ENCODE results near the gene TMEM185B.
"Not testable (repeated sequence)": the region's sequence is repeated elsewhere in the genome, so short reads cannot be mapped to it uniquely, and the experiment has no call there.

Gene TMEM185B

DNA sequence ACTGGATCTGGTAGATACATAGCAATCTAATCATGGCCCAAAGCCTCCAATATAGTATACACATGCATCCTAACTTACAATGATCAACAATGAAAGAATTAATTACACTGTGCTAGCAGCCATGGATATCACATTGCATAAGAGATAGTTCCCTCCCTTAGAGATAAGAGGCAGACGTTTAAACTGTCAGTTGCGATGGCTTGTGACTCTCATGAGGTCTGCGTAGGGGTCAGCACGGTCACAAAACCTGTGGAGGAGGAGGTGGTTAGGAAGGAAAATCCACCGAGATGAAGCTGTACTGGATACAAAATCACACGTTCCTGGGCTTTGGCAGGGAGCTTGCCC, 28.7 kb upstream of the TMEM185B start:
- no peak for DNase-seq (ENCODE audit: low read depth)

DNA sequence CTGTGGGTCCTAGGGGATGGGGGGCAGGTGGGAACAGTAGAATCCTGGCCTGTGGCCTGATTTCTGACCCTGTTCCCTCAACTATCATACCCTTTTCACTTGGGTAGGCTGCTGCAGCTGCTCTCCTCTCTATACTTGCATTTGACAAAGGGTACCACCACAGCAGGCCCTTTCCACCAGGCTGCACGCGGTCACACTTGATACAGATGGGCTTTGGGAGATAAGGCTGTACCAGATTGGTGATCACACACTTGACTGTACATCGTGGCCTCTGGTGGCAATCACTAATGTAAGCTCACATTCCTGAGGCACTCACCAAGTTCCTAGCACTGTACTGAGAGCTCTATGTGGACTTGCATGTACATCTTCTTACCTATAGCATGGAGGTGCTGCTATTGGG, 27.9 kb upstream of the TMEM185B start:
- DNase-seq (ENCODE audit: low read depth): no peak

DNA sequence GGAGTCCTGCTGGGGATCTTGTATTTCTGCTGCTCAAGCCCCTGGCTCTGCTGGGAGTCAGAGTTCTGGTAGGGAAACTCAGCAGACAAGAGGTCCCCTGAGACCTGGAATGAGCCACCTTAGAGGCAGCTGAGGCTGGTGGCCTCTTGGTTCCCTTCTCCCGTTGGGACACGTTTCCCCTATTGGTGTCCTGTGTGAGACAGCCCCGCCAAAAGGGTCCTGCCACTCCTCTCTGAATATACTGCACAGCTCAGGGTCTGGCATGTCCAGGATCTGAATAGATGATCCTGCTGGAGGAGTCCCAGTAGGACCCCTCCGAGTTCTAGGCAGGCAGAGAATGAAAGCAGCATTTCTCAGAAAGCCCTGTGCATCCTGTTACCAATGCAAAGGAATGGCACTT, 27.4 kb upstream of the TMEM185B start:
- DNase-seq (ENCODE audit: low read depth): no peak

DNA sequence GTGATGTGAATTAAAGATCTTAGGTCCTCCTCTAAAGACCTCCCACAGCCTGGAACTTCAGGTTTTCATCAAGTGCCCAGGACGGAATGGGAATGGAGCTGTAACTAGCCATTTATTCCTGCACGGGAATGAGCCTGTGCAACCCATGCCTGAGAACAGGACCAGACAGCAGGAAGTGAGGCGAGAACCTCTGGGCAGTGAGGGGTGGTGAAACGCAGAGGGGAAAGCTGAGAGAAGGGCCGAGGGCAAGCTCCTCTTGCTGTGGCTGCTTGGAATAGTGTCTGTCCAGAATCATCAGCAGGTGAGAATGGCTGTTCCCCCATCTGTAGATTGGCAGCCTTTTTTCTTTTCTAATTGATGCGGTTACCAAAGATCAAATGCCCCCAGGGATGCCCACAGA, 24.7 kb upstream of the TMEM185B start:
- DNase-seq (ENCODE audit: low read depth): no peak

- no peak for DNase-seq (ENCODE audit: low read depth)
These were observed 23.5 kb upstream of the TMEM185B start for GRCh38 chr2:120246546-120247300.

DNA sequence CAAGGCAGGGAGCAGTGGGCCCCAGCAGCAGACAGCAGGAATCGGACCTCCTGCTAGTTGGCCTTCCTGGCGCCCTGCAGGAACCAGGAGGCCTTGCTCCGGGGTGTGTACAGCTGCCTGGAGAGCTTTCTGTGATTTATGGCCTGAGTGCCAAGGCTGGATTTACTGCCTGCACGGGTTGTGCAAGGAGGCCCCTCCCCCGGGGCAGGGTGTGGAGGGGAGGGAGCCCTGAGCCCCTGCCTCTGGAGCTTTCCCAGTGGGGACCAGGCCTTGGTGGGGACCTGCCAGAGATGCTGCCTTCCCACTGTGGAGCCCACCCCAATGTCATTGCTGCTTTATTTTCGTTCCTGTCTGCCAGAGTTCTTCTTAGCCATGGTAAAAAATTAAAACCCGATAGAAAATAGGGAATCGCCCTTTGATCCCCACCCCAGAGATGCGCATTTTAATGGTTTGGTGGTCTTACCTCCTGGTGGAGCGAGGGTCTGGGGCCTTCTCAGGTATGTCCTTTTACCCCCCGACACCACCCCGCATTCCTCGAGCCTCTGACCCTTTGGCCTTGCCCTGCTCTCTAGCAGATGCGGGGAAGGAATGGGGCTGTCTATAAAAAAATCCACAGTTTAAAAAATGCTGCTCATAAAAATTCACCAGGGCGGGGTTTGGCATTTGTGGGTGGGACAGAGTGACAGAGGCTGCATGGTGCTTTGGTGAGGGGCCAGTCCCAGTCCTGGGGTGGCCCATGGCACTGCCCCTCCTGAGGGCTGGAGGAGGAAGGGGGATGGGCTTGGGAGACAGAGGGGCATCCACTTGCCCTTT, 22.5 kb upstream of the TMEM185B start:
- no peak for DNase-seq (ENCODE audit: low read depth)

GRCh38 chr2:120244656-120245519, 21.7 kb upstream of the TMEM185B start:
- DNase-seq (ENCODE audit: low read depth): no peak

- no peak for DNase-seq (ENCODE audit: low read depth)
These were observed 20.8 kb upstream of the TMEM185B start for GRCh38 chr2:120243875-120244553.

GRCh38 chr2:120243211-120243610, 20.0 kb upstream of the TMEM185B start:
- no peak for DNase-seq (ENCODE audit: low read depth)

- no peak for DNase-seq (ENCODE audit: low read depth)
These were observed 18.5 kb upstream of the TMEM185B start for GRCh38 chr2:120241684-120242083.

DNA sequence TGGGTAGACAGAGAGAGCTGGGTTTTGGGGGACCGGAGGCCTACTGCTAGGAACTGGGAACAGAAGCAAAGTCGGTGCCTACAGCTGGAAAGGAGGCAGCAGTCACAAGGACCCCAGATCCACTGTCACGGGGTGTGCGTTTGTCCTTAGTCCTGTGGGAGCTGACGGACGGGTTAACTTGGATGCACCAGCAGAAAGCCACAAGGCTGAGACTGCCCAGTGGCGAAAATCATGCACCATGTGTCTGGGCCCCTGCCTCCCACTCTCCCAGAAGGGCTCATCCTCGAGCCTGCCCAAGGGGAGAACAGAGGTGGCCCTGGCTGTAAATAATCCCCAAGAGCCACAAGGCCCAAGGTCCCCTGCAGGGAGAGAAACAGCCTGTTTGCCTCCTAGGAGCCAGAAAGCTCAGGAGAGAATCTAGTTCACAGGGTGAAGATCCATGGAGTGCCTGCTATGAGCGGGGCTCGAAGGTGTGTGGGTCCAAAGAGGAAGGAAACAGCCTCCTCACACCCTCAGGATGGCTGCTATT, 17.8 kb upstream of the TMEM185B start:
- no peak for DNase-seq (ENCODE audit: low read depth)

DNA sequence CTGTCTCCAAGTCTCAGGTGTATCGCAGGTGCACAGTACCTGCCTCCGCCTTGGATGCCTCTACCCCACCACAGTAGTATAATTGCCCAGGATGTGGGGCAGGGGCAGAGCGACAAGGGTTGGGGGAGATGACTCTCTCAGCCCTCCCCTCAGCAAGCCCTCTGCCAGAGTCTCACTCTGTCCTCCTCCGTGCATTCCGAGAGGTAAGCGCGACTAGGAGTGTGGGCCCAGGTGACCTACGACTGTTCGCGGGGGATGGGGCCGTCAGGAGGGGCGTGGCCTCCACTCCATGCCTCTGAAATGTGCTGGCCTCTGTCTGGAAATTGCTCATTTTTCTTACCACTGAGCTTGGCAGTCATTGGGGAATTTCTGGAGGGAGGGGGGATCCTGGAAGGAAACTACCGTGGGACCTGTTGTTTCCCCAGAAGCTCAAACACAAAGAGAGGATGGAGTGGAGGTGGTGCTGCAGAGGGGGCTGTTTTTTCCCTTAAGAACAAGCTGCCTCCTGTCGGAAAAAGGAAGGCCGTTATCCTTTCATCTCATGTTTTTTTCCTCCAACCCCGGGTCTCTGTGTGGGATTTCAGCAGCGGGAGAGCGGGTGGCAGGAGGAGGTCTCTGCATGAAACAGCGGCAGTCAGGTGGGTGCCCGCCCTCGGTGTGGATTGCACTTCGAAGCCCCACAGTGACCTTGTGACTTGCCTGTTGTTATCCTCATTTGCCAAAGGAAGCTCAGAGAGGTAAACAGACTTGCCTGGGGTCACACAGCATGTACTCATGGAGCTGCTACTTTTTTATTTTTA, 16.5 kb upstream of the TMEM185B start:
- no peak for DNase-seq (ENCODE audit: low read depth)

- DNase-seq (ENCODE audit: low read depth): peak; percentile 85
These were observed 15.7 kb upstream of the TMEM185B start for GRCh38 chr2:120238728-120239487.

DNA sequence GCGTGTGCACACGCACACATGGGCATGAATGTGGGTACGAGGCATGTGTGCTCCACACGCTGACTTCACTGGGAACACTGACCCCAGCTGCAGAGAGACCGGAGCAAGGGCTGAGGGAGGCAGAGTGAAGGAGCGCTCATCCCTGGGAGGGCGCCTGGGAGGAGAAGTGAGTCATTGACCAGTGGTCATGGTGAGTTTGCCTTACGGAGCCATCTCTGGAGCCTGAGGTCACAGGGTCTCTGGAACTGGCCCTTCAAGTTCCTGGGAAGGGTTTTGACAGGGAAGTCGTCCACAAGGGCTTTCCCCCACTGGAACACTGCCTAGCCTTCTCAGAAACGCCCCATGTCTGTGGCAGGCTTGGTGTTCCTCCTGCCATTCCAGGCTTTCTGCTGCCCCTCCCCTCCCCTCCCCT, 14.3 kb upstream of the TMEM185B start:
- peak; percentile 74 for DNase-seq (ENCODE audit: low read depth)

DNA sequence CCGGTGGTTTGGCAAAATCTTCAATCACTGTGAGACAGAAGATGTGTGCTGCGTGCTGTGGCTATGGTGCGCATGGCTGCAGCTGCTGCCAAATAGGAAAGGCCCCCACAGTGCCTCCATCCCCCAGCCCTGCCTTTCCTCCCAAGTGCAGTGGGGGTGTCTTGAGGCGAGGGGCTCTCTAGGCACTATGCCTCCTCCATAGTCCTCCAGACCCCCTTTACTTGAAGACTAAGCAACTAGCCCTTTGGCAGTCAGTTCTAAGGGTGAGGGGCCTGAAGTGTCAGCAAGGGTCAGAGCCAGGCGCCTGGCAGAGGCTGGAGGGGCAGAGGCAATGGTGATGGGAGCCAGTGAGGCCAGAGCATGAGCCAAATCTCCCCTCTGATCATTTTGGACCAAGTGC, 13.6 kb upstream of the TMEM185B start:
- DNase-seq (ENCODE audit: low read depth): no peak

DNA sequence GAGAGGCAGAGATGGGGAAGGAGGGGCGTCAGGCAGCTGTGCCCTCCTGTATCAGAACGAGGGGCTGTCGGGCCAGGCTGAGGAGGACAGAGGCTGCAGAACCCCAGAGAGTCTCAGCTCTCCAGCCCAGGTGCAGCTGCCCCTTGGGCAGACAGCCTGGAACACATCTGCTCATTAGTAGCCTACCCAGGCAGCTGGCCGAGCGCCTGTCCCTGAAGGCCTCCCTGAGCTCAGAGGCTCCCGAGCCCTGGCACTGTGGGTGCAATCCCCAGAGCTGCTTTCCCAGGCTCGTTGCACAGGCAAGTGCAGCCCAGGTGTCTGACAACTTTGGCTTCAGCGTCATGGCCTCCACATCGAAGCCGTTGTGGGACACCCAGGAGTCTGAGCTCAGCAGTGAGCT, 13.1 kb upstream of the TMEM185B start:
- no peak for DNase-seq (ENCODE audit: low read depth)

DNA sequence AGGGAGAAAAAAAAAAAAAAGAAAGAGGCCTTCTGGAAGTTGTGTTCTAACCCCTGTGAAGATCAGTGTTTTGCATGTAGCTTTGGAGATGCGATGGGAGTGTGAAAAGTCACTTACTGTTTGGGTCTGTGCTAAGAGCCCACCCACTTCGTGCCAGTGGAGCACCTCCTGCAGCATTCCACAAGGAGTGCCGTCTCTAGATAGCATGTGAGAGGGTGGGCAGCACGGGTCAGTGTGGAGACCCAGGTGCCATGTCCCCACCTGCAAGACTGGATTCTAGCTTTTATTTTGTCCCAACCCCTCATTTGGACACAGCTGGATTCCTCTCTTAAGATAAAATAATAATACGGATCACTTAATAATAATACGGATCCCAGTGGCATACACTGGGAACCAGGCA, 12.5 kb upstream of the TMEM185B start:
- DNase-seq (ENCODE audit: low read depth): no peak

DNA sequence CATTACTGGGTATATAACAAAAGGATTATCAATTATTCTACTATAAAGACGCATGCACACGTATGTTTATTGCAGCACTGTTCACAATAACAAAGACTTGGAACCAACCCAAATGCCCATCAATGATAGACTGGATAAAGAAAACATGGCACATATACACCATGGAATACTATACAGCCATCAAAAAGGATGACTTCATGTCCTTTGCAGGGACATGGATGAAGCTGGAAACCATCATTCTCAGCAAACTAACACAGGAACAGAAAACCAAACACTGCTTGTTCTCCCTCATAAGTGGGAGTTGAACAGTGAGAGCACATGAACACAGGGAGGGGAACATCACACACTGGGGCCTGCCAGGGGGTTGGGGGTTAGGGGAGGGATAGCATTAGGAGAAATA, 12.0 kb upstream of the TMEM185B start:
- DNase-seq (ENCODE audit: low read depth): not testable (repeated sequence)

DNA sequence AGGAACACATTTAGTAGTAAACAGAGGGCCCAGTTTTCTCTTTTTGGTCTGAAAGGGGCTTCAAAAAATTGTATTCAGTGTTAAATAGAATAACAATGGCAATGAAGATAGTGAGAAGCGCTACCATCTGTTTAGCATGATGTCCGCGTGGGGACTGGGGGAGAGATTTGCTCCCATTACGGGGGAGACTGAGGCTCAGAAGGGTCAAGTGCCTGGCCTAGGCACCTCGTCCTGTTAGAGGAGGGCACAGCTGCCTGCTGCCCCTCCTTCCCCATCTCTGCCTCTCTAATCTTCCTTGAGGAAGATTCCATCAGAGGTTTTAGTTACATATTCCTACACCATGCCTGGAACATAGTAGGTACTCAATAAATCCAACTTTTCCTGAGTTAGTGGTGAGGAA, 10.1 kb upstream of the TMEM185B start:
- DNase-seq (ENCODE audit: low read depth): no peak

DNA sequence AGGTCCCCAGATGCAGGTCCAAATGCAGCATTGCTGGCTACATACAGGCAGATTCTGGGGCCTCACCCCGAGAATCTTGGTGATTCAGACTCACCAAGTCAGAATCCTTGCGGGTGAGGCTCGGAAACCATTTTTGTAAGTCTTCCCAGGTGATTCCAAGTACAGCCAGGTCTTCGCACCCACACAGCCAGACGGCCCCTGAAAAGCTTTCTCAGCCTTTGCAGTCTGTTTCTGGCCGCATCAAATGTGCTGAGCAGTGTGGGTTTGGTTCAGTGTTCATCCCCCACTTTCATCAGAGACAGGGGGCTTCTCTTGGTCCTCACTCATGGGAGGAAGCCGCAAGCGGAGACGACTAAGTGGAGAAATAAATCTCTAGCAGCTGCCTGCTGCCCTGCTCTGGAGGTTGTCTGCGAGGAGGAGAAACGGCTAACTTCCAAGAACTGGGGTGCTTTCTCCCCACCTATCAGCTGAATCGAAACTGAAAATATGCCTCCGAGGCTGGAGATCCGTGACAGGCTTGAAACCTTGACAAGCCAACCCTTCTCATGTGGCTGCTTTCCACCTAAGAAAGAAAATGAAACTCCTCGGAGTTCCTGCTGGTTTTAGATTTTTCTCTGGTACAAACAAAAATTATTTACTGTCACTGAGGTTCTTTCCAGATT, 8.9 kb upstream of the TMEM185B start:
- DNase-seq (ENCODE audit: low read depth): no peak
